ENCODE measurements around the gene MRPS16. TPM values are rescaled to one million over a fixed set of nuclear protein-coding genes. Genes with fewer than 3 reads are reported as not detected.
A peak's percentile ranks its signal among the peaks of the same experiment; 100 is the strongest.

MRPS16 gene
- total and polyA plus RNA-seq, 9 of the 15 experiments (the other 6 are each of a cell fraction or from before 2014, with no cell fraction given): 65.0 to 239 (median 146) TPM

DNA sequence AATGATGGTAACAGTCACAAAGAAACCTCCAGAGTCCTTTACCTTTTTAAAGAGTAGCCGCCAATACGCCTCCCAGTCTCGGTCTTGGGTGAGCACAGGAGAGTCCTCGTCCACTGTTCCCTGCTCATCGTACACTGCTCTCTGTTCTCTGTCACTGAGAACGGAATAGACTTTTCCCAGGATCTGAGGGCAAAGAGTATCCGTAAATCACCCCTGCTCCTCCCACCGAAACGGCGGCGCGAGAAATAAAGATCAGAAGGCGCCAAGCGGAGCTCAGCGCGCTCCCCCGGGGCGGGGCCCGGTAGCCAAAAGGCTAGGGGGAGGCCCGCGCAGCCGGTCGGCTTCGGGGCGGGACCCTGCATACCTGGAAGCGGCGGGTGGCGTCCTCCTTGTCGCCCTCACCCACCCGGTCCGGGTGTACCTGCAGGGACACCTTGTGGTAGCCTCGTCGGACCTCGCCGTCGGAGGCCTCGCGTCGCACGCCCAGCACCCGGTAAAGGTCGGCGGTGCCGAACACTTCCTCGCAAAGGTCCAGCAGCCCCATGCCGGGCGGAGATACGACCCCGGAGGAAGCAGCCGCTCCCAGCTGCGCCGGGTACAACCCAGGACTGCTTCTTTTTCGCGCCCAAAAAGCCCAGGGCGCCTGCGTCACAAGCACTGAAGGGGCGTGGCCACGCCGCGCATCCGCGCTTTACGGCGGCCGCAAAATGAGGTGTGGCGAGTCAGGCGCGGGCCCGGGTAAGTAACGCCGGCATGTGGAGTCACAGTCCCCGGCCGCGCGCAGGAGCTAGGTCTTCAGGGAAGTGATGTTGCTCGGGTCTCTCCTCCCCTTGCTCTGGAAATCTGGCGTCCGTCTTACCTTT is 5.6 kb downstream of the MRPS16 start, which contains the start of gene DNAJC9 (continued):
- TF ChIP-seq ZBTB17 (CRISPR knock-in tag; IDR thresholded peaks at IDR 0.05) (peak; percentile 91), SFPQ (IDR thresholded peaks at IDR 0.05; ENCODE audit: low read depth, low read length) (no peak), HNRNPK (IDR thresholded peaks at IDR 0.05; ENCODE audit: low read depth, low read length, poor library complexity, severe bottlenecking) (no peak), ZNF282 (CRISPR knock-in tag; IDR thresholded peaks at IDR 0.05) (0 out of 2 replicates have a peak, but pooled peaks have one; percentile 78), EP400 (IDR thresholded peaks at IDR 0.05) (peak; percentile 97), ZNF146 (CRISPR knock-in tag; IDR thresholded peaks at IDR 0.05; ENCODE audit: unreplicated experiment) (no peak), ZZZ3 (IDR thresholded peaks at IDR 0.05) (no peak; the same call in 1 of the 2 replicates), ZBTB26 (CRISPR knock-in tag; IDR thresholded peaks at IDR 0.05) (peak; percentile 91), KAT8 (IDR thresholded peaks at IDR 0.05; ENCODE audit: low read depth) (no peak), CXXC5 (CRISPR knock-in tag; IDR thresholded peaks at IDR 0.05) (peak; percentile 95), RBM34 (IDR thresholded peaks at IDR 0.05; ENCODE audit: borderline replicate concordance, insufficient read depth, low read length) (peak; percentile 87; the same call in 1 of the 2 replicates), HDAC3 (IDR thresholded peaks at IDR 0.05; ENCODE audit: borderline replicate concordance, partially characterized antibody) (no peak), IRF9 (tag; IDR thresholded peaks at IDR 0.05) (no peak), ZSCAN29 (IDR thresholded peaks at IDR 0.05) (no peak), TAF1 (IDR thresholded peaks at IDR 0.05; ENCODE audit: control insufficient read depth, extremely low read depth, insufficient read depth, low read length, severe bottlenecking) (peak; percentile 95), L3MBTL2 (IDR thresholded peaks at IDR 0.05) (peak; percentile 90), CSDE1 (IDR thresholded peaks at IDR 0.05) (no peak; a peak in 2 of 4 replicates), MITF (IDR thresholded peaks at IDR 0.05) (peak; percentile 30; the same call in 1 of the 2 replicates)
- TF ChIP-seq, protein P1, sequence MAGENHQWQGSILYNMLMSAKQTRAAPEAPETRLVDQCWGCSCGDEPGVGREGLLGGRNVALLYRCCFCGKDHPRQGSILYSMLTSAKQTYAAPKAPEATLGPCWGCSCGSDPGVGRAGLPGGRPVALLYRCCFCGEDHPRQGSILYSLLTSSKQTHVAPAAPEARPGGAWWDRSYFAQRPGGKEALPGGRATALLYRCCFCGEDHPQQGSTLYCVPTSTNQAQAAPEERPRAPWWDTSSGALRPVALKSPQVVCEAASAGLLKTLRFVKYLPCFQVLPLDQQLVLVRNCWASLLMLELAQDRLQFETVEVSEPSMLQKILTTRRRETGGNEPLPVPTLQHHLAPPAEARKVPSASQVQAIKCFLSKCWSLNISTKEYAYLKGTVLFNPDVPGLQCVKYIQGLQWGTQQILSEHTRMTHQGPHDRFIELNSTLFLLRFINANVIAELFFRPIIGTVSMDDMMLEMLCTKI (IDR thresholded peaks at IDR 0.05; ENCODE audit: partially characterized antibody): no peak
